Nephron progenitor cell (in vitro differentiated cells): ENCODE data around the gene CAMKK2.

Experiments used
- DNase-seq: peaks from one replicate; pipeline ENCODE4 v3.0.0; 2021
- H3K27ac Mint-ChIP-seq: 2 replicates; pipeline ENCODE4 v1.8.0; 2021; ENCODE audit warnings: mild to moderate bottlenecking, moderate library complexity, mixed read lengths
- H3K27me3 Mint-ChIP-seq: 2 replicates; pipeline ENCODE4 v1.8.0; 2021; ENCODE audit warnings: mild to moderate bottlenecking, low read depth, mixed read lengths; ENCODE audit not compliant: poor library complexity
- H3K36me3 Mint-ChIP-seq: 2 replicates; pipeline ENCODE4 v1.8.0; 2021; ENCODE audit warnings: low read depth, mixed read lengths
- H3K4me1 Mint-ChIP-seq: 2 replicates; pipeline ENCODE4 v1.8.0; 2021; ENCODE audit warnings: mixed read lengths
- H3K4me3 Mint-ChIP-seq: 2 replicates; pipeline ENCODE4 v1.8.0; 2021; ENCODE audit warnings: mild to moderate bottlenecking, moderate library complexity, mixed read lengths
- H3K9me3 Mint-ChIP-seq: 2 replicates; pipeline ENCODE4 v1.8.0; 2021; ENCODE audit warnings: mild to moderate bottlenecking, moderate library complexity, mixed read lengths
- TF ChIP-seq, protein P1 (sequence below): fragments of 200-600 bp; sonication (generic); IDR thresholded peaks from 2 replicates; pipeline ENCODE4 v1.5.0; 2021; ENCODE audit warnings: antibody characterized with exemption

CAMKK2 gene

DNA sequence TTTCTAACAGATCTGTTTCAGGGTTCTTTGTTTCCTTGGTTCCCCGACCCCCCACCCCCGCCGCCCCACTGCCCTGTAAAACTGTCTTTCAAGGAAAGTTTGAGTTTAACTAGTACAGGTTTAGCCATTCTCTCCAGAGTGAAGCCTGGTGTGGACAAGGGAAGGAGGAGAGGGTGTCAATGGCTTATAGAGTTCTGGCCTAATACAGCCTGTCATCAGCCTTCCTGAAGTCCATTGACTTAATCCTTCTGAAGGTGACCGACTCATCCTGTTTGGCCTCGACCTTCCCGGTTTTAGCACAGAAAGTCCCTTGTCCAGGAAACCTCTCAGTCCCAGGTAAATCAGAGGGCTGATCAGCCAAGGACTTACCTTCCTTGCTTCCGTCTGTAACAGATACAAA, 97.6 kb downstream of the CAMKK2 start:
- Mint-ChIP-seq H3K4me1 (no peaks in the 10 kb centered on the region), H3K4me3 (no peak overlapping the region), H3K36me3 (no peaks in the 10 kb centered on the region), H3K27ac (peak overlapping the region; percentile 74), H3K9me3 (no peaks in the 10 kb centered on the region), H3K27me3 (peaks cover 6% of the 10 kb centered on the region)
- DNase-seq: no peak
- TF ChIP-seq, protein P1, sequence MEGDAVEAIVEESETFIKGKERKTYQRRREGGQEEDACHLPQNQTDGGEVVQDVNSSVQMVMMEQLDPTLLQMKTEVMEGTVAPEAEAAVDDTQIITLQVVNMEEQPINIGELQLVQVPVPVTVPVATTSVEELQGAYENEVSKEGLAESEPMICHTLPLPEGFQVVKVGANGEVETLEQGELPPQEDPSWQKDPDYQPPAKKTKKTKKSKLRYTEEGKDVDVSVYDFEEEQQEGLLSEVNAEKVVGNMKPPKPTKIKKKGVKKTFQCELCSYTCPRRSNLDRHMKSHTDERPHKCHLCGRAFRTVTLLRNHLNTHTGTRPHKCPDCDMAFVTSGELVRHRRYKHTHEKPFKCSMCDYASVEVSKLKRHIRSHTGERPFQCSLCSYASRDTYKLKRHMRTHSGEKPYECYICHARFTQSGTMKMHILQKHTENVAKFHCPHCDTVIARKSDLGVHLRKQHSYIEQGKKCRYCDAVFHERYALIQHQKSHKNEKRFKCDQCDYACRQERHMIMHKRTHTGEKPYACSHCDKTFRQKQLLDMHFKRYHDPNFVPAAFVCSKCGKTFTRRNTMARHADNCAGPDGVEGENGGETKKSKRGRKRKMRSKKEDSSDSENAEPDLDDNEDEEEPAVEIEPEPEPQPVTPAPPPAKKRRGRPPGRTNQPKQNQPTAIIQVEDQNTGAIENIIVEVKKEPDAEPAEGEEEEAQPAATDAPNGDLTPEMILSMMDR: no peak

DNA sequence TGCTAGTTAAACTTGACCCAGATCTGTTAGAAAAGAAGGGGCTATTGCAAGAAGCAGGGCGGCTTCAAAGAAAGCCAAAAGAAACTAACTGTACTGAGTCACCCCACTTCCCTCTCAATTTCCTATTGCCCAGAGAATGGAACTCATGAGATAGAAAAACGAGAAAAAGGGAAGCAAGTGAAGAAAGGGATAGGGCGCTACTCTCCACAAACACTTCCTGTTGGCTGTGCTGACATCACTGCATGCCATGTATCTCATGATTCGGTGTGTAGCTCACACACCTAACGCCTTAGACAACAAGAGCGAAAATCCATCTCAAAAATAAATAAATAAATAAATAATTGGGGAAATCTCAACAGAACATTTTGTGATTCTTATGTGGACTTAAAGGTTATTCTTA, 99.6 kb downstream of the CAMKK2 start:
- H3K9me3 Mint-ChIP-seq: no peaks in the 10 kb centered on the region
- no peak for DNase-seq
- H3K27ac Mint-ChIP-seq: no peak overlapping the region
- peaks cover 9% of the 10 kb centered on the region for H3K27me3 Mint-ChIP-seq
- H3K4me1 Mint-ChIP-seq: peaks cover 6% of the 10 kb centered on the region
- H3K4me3 Mint-ChIP-seq: no peak overlapping the region
- no peaks in the 10 kb centered on the region for H3K36me3 Mint-ChIP-seq
- TF ChIP-seq, protein P1: no peak

DNA sequence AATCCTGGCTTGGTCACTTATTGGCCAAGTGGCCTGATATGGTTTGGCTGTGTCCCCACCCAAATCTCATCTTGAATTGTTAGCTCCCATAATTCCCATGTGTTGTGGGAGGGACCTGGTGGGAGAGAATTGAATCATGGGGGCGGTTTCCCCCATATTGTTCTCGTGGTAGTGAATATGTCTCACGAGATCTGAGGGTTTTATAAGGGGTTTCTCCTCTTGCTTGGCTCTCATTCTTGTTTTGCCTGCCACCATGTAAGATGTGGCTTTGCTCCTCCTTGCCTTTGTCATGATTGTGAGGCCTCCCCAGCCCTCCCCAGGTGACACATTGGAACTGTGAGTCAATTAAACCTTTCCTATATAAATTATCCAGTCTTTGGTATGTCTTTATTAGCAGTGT, 105.4 kb downstream of the CAMKK2 start:
- H3K36me3 Mint-ChIP-seq: no peaks in the 10 kb centered on the region
- peaks cover 16% of the 10 kb centered on the region for H3K27me3 Mint-ChIP-seq
- no peak for DNase-seq
- no peak overlapping the region for H3K4me3 Mint-ChIP-seq
- TF ChIP-seq, protein P1: no peak
- H3K27ac Mint-ChIP-seq: no peak overlapping the region
- H3K9me3 Mint-ChIP-seq: no peaks in the 10 kb centered on the region
- H3K4me1 Mint-ChIP-seq: peaks cover 6% of the 10 kb centered on the region

DNA sequence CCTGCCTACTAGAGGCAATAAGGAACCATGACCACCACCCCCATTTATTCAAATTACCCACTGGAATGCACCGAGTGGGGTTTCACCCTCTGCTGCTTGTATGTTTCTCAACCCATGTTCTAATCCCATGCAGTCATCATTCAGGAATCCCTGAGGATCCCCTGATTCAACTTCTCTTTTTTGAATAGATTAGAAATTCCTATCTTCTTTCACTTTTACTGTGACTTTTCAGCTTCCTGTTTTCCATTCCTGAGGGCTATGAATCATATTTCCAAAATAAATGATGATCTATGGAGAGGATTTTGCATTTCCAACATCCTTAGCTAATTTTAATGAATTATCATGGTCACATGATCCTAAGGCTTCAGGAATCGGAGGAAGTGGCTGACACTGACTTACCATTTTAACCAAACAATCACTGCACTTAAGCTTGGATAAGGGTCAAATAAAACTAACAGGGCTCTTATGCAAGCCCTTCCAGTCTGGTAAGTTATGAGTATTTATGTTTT, 105.9 kb downstream of the CAMKK2 start:
- no peak overlapping the region for H3K27ac Mint-ChIP-seq

DNA sequence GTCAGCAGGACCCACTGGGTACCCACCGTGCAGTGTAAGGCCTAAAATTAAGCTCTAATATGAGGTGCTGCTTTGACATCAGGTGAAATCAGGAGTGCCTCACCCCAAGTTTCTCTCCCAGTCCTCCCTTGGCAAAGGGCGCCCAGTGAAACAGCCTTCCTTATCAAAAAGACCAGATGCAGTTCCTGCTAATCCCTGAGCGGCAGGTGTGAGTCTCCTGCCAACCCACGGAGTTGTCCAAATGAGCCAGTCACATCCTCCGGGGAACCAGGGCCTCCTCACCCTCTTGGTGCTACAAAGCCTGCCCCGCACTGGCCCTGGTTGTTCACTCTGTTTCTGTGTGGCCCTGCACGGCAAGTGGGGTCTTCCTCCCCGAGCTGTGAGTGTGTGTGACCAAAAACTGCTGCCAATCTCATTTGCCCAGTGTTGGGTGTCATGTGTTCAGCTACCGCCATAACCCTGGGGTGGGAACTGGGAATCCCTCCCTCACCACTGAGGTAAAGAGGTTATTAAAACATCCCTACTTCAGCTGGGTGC, 106.8 kb downstream of the CAMKK2 start:
- no peaks in the 10 kb centered on the region for H3K36me3 Mint-ChIP-seq
- no peak for DNase-seq
- TF ChIP-seq, protein P1: no peak
- H3K4me1 Mint-ChIP-seq: peaks cover 6% of the 10 kb centered on the region
- H3K9me3 Mint-ChIP-seq: no peaks in the 10 kb centered on the region
- no peak overlapping the region for H3K4me3 Mint-ChIP-seq
- no peak overlapping the region for H3K27ac Mint-ChIP-seq
- H3K27me3 Mint-ChIP-seq: peaks cover 16% of the 10 kb centered on the region

More for the DNA sequence above, 105.9 kb downstream of the CAMKK2 start:
- Mint-ChIP-seq H3K9me3 (no peaks in the 10 kb centered on the region), H3K27me3 (peaks cover 16% of the 10 kb centered on the region), H3K36me3 (no peaks in the 10 kb centered on the region), H3K4me1 (peaks cover 6% of the 10 kb centered on the region), H3K4me3 (no peak overlapping the region)
- TF ChIP-seq, protein P1: no peak
- no peak for DNase-seq

DNA sequence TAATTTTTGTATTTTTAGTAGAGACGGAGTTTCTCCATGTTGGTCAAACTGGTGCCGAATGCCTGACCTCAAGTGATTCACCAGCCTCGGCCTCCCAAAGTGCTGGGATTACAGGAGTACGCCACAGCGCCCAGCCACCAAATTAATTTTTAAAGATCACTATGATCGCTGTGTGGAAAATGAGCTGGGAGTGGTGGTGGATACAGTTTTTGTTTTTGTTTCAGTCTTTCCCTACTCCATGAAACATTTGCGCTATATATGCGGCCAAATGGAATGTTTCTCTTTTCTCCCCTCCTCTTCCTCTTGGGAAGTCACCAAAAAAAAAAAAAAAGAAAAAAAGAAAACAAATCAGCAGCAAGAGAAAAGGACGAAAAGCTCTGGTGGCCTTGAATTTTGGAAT, 107.4 kb downstream of the CAMKK2 start:
- TF ChIP-seq, protein P1: no peak
- peaks cover 6% of the 10 kb centered on the region for H3K4me1 Mint-ChIP-seq
- H3K27ac Mint-ChIP-seq: no peak overlapping the region
- peaks cover 16% of the 10 kb centered on the region for H3K27me3 Mint-ChIP-seq
- no peaks in the 10 kb centered on the region for H3K36me3 Mint-ChIP-seq
- H3K4me3 Mint-ChIP-seq: no peak overlapping the region
- DNase-seq: no peak
- no peaks in the 10 kb centered on the region for H3K9me3 Mint-ChIP-seq
